H9 (cell line): Measurements from ENCODE around the gene CFAP299. TPM values are rescaled to one million over a fixed set of nuclear protein-coding genes. Genes with fewer than 3 reads are reported as not detected.

Experiments
- DNase-seq: peaks from one replicate; pipeline ENCODE4 v3.0.0-alpha.2; 2017
- H2AFZ ChIP-seq: one replicate; pipeline ENCODE4 v1.6.1; 2013; ENCODE audit warnings: mild to moderate bottlenecking, low read length, control low read depth, moderate library complexity
- H2AK5ac ChIP-seq: 2 replicates; pipeline ENCODE4 v1.6.1; 2013; ENCODE audit warnings: low read length, control low read depth, mixed read lengths; ENCODE audit not compliant: insufficient read length
- H2BK120ac ChIP-seq: one replicate; pipeline ENCODE4 v1.6.1; 2013; ENCODE audit warnings: low read depth, mild to moderate bottlenecking, low read length, control low read depth, inconsistent platforms; ENCODE audit not compliant: poor library complexity, severe bottlenecking
- H2BK12ac ChIP-seq: 2 replicates; pipeline ENCODE4 v1.6.1; 2013; ENCODE audit warnings: low read length, control low read depth, mixed read lengths, low read depth; ENCODE audit not compliant: insufficient read length
- H2BK15ac ChIP-seq: 2 replicates; pipeline ENCODE4 v1.6.1; 2013; ENCODE audit warnings: low read depth, low read length, control low read depth
- H2BK20ac ChIP-seq: one replicate; pipeline ENCODE4 v1.6.1; 2013; ENCODE audit warnings: low read depth, mild to moderate bottlenecking, low read length, control low read depth, inconsistent platforms; ENCODE audit not compliant: poor library complexity, severe bottlenecking
- H2BK5ac ChIP-seq: 2 replicates; pipeline ENCODE4 v1.6.1; 2013; ENCODE audit warnings: low read length, control low read depth, mixed read lengths; ENCODE audit not compliant: insufficient read length
- H3K14ac ChIP-seq: 2 replicates; pipeline ENCODE4 v1.6.1; 2013; ENCODE audit warnings: low read length, control low read depth; ENCODE audit not compliant: insufficient read depth
- H3K18ac ChIP-seq: 2 replicates; pipeline ENCODE4 v1.6.1; 2013; ENCODE audit warnings: low read depth, mild to moderate bottlenecking, mixed read lengths, low read length, control low read depth; ENCODE audit not compliant: insufficient read length
- H3K23ac ChIP-seq: 2 replicates; pipeline ENCODE4 v1.6.1; 2013; ENCODE audit warnings: low read length, control low read depth, mixed read lengths, low read depth; ENCODE audit not compliant: insufficient read length
- H3K23me2 ChIP-seq: 2 replicates; pipeline ENCODE4 v1.6.1; 2013; ENCODE audit warnings: low read depth, mild to moderate bottlenecking, mixed read lengths, low read length, control low read depth; ENCODE audit not compliant: insufficient read length, poor library complexity, severe bottlenecking
- H3K27ac ChIP-seq: 2 replicates; pipeline ENCODE4 v1.5.1; 2013; ENCODE audit warnings: low read length, control low read depth, mixed read lengths, low read depth; ENCODE audit not compliant: insufficient read length
- H3K27me3 ChIP-seq: 2 replicates; pipeline ENCODE4 v1.6.1; 2013; ENCODE audit warnings: low read length, control low read depth, inconsistent platforms; ENCODE audit not compliant: insufficient read depth
- H3K4ac ChIP-seq: 2 replicates; pipeline ENCODE4 v1.6.1; 2013; ENCODE audit warnings: low read depth, mild to moderate bottlenecking, control low read depth, inconsistent platforms, low read length, moderate library complexity
- H3K4me1 ChIP-seq: 2 replicates; pipeline ENCODE4 v1.6.1; 2013; ENCODE audit warnings: low read length, control low read depth, inconsistent platforms; ENCODE audit not compliant: insufficient read depth
- H3K4me2 ChIP-seq: 2 replicates; pipeline ENCODE4 v1.6.1; 2013; ENCODE audit warnings: low read length, control low read depth, mixed read lengths; ENCODE audit not compliant: insufficient read length, insufficient read depth
- H3K56ac ChIP-seq: 2 replicates; pipeline ENCODE4 v1.6.1; 2013; ENCODE audit warnings: low read depth, mild to moderate bottlenecking, mixed read lengths, low read length, control low read depth; ENCODE audit not compliant: insufficient read length
- H3K79me1 ChIP-seq: 2 replicates; pipeline ENCODE4 v1.6.1; 2013; ENCODE audit warnings: low read depth, mild to moderate bottlenecking, moderate library complexity, low read length, control low read depth, inconsistent platforms; ENCODE audit not compliant: insufficient read depth, poor library complexity, severe bottlenecking
- H3K79me2 ChIP-seq: 2 replicates; pipeline ENCODE4 v1.6.1; 2013; ENCODE audit warnings: low read length, control low read depth, inconsistent platforms; ENCODE audit not compliant: insufficient read depth
- H3K9ac ChIP-seq: 2 replicates; pipeline ENCODE4 v1.6.1; 2013; ENCODE audit warnings: low read length, control low read depth, mixed read lengths; ENCODE audit not compliant: insufficient read length; ENCODE audit errors: extremely low read depth
- H3K9me3 ChIP-seq: one replicate; pipeline ENCODE4 v1.6.1; 2013; ENCODE audit warnings: low read depth, low read length, inconsistent platforms; ENCODE audit not compliant: control insufficient read depth
- H3T11ph ChIP-seq: one replicate; pipeline ENCODE4 v1.6.1; 2013; ENCODE audit warnings: mild to moderate bottlenecking, low read length, control low read depth, inconsistent platforms
- H4K20me1 ChIP-seq: one replicate; pipeline ENCODE4 v1.6.1; 2013; ENCODE audit not compliant: control insufficient read depth, insufficient read length, insufficient read depth
- H4K5ac ChIP-seq: 2 replicates; pipeline ENCODE4 v1.6.1; 2013; ENCODE audit warnings: low read depth, mild to moderate bottlenecking, mixed read lengths, low read length, control low read depth; ENCODE audit not compliant: insufficient read length
- H4K8ac ChIP-seq: replicated peaks from 2 replicates; pipeline ENCODE4 v1.6.1; 2013; ENCODE audit warnings: low read length, control low read depth, mixed read lengths, low read depth; ENCODE audit not compliant: insufficient read length
- H4K91ac ChIP-seq: 2 replicates; pipeline ENCODE4 v1.6.1; 2013; ENCODE audit warnings: low read depth, mild to moderate bottlenecking, moderate library complexity, mixed read lengths, low read length, control low read depth; ENCODE audit not compliant: insufficient read length
- H3K27ac Mint-ChIP-seq, 3 experiments: 2 replicates in 2 of 3; 3 replicates in 1 of 3; pipeline ENCODE4 v1.8.0; 2020 to 2021; ENCODE audit warnings: mixed read lengths in 3 of 3, mild to moderate bottlenecking in 1 of 3, moderate library complexity in 1 of 3
- H3K27me3 Mint-ChIP-seq: 2 replicates; pipeline ENCODE4 v1.8.0; 2021; ENCODE audit warnings: low read depth, mild to moderate bottlenecking, moderate library complexity, mixed read lengths
- H3K36me3 Mint-ChIP-seq, 3 experiments: 2 replicates in 2 of 3; 3 replicates in 1 of 3; pipeline ENCODE4 v1.8.0; 2020 to 2021; ENCODE audit warnings: low read depth in 3 of 3, mixed read lengths in 3 of 3; ENCODE audit not compliant: insufficient read depth in 1 of 3
- H3K4me1 Mint-ChIP-seq, 2 experiments: 2 replicates each; pipeline ENCODE4 v1.8.0; 2020; ENCODE audit warnings: mixed read lengths in 2 of 2
- H3K4me3 Mint-ChIP-seq, 2 experiments: 2 replicates in 1 of 2; 3 replicates in 1 of 2; pipeline ENCODE4 v1.8.0; 2020 to 2021; ENCODE audit warnings: mild to moderate bottlenecking in 2 of 2, mixed read lengths in 2 of 2, moderate library complexity in 1 of 2
- H3K9me3 Mint-ChIP-seq, 2 experiments: 2 replicates in 1 of 2; 3 replicates in 1 of 2; pipeline ENCODE4 v1.8.0; 2020; ENCODE audit warnings: mild to moderate bottlenecking in 2 of 2, mixed read lengths in 2 of 2, moderate library complexity in 1 of 2
- CTCF ChIP-seq: fragments of 200-600 bp; sonication (generic); conservative IDR thresholded peaks from 3 replicates; pipeline ENCODE4 v1.8.0; 2021; ENCODE audit warnings: antibody characterized with exemption, mild to moderate bottlenecking
- WGBS: extraction: QIAGEN DNeasy Blood & Tissue Kit; methylation state at CpG from one replicate; pipeline ENCODE4 v1.1.7; 2013; ENCODE audit warnings: missing lambda C conversion rate, low lambda C conversion rate, mixed read lengths; ENCODE audit not compliant: insufficient read length; ENCODE audit errors: extremely low coverage; 5-methylcytosine and 5-hydroxymethylcytosine counted together
- total RNA-seq: library from RNA; stranded (reverse); gene quantifications from 2 replicates; pipeline ENCODE4 v1.2.1, GENCODE V29; 2021

Gene CFAP299
- total RNA-seq, 1 experiment from 2014 or later: not detected

GRCh38 chr4:80614319-80614718, 278.8 kb downstream of the CFAP299 start:
- H2AFZ ChIP-seq: no peak overlapping the region
- WGBS: no CpG with 5 or more reads among the region's 6 CpGs
- no peak overlapping the region for H3K4me2 ChIP-seq
- no peak overlapping the region for H2BK5ac ChIP-seq
- H3K56ac ChIP-seq: no peak overlapping the region
- no peaks in the 10 kb centered on the region for H3K79me2 ChIP-seq
- no peak overlapping the region for H3K27ac Mint-ChIP-seq
- H2BK12ac ChIP-seq: no peak overlapping the region
- no peaks in the 10 kb centered on the region for H3K79me1 ChIP-seq
- no peak overlapping the region for H3K27ac ChIP-seq
- H3K18ac ChIP-seq: no peak overlapping the region
- peaks cover 7 to 8% of the 10 kb centered on the region in 2 experiments for H3K4me1 Mint-ChIP-seq
- H2BK120ac ChIP-seq: no peak overlapping the region
- no peaks in the 10 kb centered on the region for H3K9me3 ChIP-seq
- no peak overlapping the region for H3K23ac ChIP-seq
- DNase-seq: peak; percentile 36
- H3K4me3 Mint-ChIP-seq: no peak overlapping the region
- H2BK20ac ChIP-seq: no peak overlapping the region
- no peak for TF ChIP-seq CTCF
- no peak overlapping the region for H4K8ac ChIP-seq
- H3K14ac ChIP-seq: no peak overlapping the region
- H4K91ac ChIP-seq: no peak overlapping the region
- H3K23me2 ChIP-seq: no peaks in the 10 kb centered on the region
- H3K9ac ChIP-seq: no peak overlapping the region
- H4K20me1 ChIP-seq: no peaks in the 10 kb centered on the region
- no peak overlapping the region for H2BK15ac ChIP-seq
- H3K9me3 Mint-ChIP-seq: no peaks in the 10 kb centered on the region
- H3K4me1 ChIP-seq: no peaks in the 10 kb centered on the region
- H3K27me3 ChIP-seq: no peaks in the 10 kb centered on the region
- H3K27me3 Mint-ChIP-seq: peaks cover 3% of the 10 kb centered on the region
- no peak overlapping the region for H2AK5ac ChIP-seq
- H4K5ac ChIP-seq: no peak overlapping the region
- H3K4ac ChIP-seq: no peak overlapping the region
- no peak overlapping the region for H3T11ph ChIP-seq
- H3K36me3 Mint-ChIP-seq: no peaks in the 10 kb centered on the region
